A673 (cell line): ENCODE data around the gene UNC79. TPM values are rescaled to one million over a fixed set of nuclear protein-coding genes. Genes with fewer than 3 reads are reported as not detected.

Source experiments
- BruUV-seq: library from RNA; stranded (reverse); fragments of 400-500 nt; replicated peaks from 2 replicates; lab custom pipeline; 2021; lab: Mats Ljungman, UMichigan
- CTCF ChIA-PET: fragments of 300-600 bp; sonication (Branson Sonifier 250); formaldehyde crosslinking; loops from one replicate; lab custom pipeline; 2022; ENCODE audit warnings: antibody characterized with exemption; lab: Charles Lee
- POLR2A ChIA-PET: fragments of 300-600 bp; sonication (Branson Sonifier 250); formaldehyde crosslinking; loops from one replicate; lab custom pipeline; 2022; ENCODE audit warnings: antibody characterized with exemption; ENCODE audit not compliant: low non-redundant PET; lab: Charles Lee
- DNase-seq: peaks from one replicate; pipeline ENCODE4 v3.0.0-alpha.2; 2015; ENCODE audit warnings: low spot score
- H3K27ac ChIP-seq: fragments of 200-600 bp; sonication (generic); 2 replicates; pipeline ENCODE4 v1.5.1; 2016; ENCODE audit warnings: mixed run types, low read depth, mild to moderate bottlenecking, mixed read lengths, antibody characterized with exemption, low read length; ENCODE audit not compliant: poor library complexity, severe bottlenecking
- H3K27me3 ChIP-seq: fragments of 200-600 bp; sonication (generic); replicated peaks from 2 replicates; pipeline ENCODE4 v1.6.1; 2017; ENCODE audit warnings: mixed run types, low read depth, mild to moderate bottlenecking, mixed read lengths, antibody characterized with exemption, low read length; ENCODE audit not compliant: insufficient read depth, poor library complexity
- H3K36me3 ChIP-seq: fragments of 200-600 bp; sonication (generic); 2 replicates; pipeline ENCODE4 v1.6.1; 2016; ENCODE audit warnings: mixed run types, mild to moderate bottlenecking, mixed read lengths, antibody characterized with exemption, low read length; ENCODE audit not compliant: insufficient read depth, poor library complexity, severe bottlenecking
- H3K4me1 ChIP-seq: fragments of 200-600 bp; sonication (generic); 2 replicates; pipeline ENCODE4 v1.6.1; 2017; ENCODE audit warnings: mixed run types, mild to moderate bottlenecking, mixed read lengths, antibody characterized with exemption, low read length; ENCODE audit not compliant: insufficient read depth, poor library complexity, severe bottlenecking
- H3K4me3 ChIP-seq: fragments of 200-600 bp; sonication (generic); 2 replicates; pipeline ENCODE4 v1.5.1; 2016; ENCODE audit warnings: low read depth, mixed run types, mild to moderate bottlenecking, mixed read lengths, low read length; ENCODE audit not compliant: poor library complexity, severe bottlenecking
- H3K9me3 ChIP-seq: fragments of 200-600 bp; sonication (generic); 2 replicates; pipeline ENCODE4 v1.6.1; 2016; ENCODE audit warnings: mixed run types, low read depth, mild to moderate bottlenecking, mixed read lengths, antibody characterized with exemption, low read length; ENCODE audit not compliant: poor library complexity, severe bottlenecking
- EZH2 ChIP-seq: fragments of 200-600 bp; sonication (generic); IDR thresholded peaks from 2 replicates; pipeline ENCODE4 v1.6.1; 2017; ENCODE audit warnings: borderline replicate concordance, low read depth, mild to moderate bottlenecking, mixed read lengths, antibody characterized with exemption, low read length; ENCODE audit not compliant: poor library complexity, severe bottlenecking
- intact Hi-C: fragments of 100-400 bp; cut with micrococcal nuclease; formaldehyde crosslinking; loops from one replicate; pipeline ENCODE4 v1.10.0; 2022; ENCODE audit not compliant: unreplicated experiment
- total RNA-seq: library from RNA; stranded (reverse); gene quantifications from 2 replicates; pipeline ENCODE4 v1.2.3, GENCODE V29; 2021
- TF ChIP-seq, protein P1 (sequence below): fragments of 300-800, 200-600 bp; sonication (generic); conservative IDR thresholded peaks from 2 replicates; pipeline ENCODE4 v1.5.1; 2017; ENCODE audit warnings: low read depth, mild to moderate bottlenecking, antibody characterized with exemption, low read length, moderate library complexity, mixed read lengths

Gene UNC79
- total RNA-seq, 1 experiment from 2014 or later: 0.15 TPM

DNA sequence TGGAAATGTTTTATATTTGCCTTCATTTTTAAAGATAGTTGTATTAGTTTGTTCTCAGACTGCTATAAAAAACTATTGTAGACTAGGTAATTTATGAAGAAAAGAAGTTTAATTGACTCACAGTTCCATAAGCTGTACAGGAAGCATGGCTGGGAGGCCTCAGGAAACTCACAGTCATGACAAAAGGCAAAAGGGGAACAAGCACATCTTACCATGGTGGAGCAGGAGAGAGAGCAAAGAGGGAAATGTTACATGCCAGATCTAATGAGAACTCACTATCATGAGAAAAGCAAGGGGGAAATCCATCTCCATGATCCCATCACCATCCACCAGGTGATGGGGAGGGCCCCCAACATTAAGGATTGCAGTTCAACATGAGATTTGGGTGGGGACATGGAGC is 35.5 kb upstream of the UNC79 start:
- no peaks in the 10 kb centered on the region for H3K36me3 ChIP-seq
- H3K4me1 ChIP-seq: no peaks in the 10 kb centered on the region
- H3K27me3 ChIP-seq: peaks cover 21% of the 10 kb centered on the region
- ChIA-PET POLR2A (no interaction called here), CTCF (no interaction called here)
- no peak overlapping the region for H3K4me3 ChIP-seq
- no peak for DNase-seq
- intact Hi-C loops: no loop called here
- TF ChIP-seq, protein P1, sequence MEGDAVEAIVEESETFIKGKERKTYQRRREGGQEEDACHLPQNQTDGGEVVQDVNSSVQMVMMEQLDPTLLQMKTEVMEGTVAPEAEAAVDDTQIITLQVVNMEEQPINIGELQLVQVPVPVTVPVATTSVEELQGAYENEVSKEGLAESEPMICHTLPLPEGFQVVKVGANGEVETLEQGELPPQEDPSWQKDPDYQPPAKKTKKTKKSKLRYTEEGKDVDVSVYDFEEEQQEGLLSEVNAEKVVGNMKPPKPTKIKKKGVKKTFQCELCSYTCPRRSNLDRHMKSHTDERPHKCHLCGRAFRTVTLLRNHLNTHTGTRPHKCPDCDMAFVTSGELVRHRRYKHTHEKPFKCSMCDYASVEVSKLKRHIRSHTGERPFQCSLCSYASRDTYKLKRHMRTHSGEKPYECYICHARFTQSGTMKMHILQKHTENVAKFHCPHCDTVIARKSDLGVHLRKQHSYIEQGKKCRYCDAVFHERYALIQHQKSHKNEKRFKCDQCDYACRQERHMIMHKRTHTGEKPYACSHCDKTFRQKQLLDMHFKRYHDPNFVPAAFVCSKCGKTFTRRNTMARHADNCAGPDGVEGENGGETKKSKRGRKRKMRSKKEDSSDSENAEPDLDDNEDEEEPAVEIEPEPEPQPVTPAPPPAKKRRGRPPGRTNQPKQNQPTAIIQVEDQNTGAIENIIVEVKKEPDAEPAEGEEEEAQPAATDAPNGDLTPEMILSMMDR: no peak
- no peak for TF ChIP-seq EZH2
- no TSS peak for BruUV-seq
- no peaks in the 10 kb centered on the region for H3K9me3 ChIP-seq
- H3K27ac ChIP-seq: no peak overlapping the region

DNA sequence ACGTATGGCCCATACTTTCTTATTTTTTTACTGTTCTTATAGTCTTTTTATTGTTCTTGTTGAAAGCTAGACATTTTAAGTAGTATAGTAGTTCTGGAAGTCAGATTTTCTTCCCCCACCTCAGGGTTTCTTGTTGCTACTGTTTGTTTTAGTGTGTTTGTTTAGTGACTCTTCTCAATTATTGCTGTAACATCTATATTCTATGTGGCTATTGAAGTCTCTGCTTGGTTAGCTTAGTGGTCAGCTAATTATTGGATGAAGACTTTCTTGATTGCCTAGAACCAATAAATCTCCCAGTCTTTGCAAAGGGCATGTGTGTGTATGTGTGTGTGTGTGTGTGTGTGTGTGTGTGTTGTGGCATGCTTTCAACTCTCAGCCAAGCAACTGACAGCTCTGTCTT is 34.3 kb upstream of the UNC79 start:
- Histone ChIP-seq H3K9me3 (no peaks in the 10 kb centered on the region), H3K4me3 (no peak overlapping the region), H3K4me1 (no peaks in the 10 kb centered on the region), H3K27ac (no peak overlapping the region), H3K27me3 (peaks cover 11% of the 10 kb centered on the region), H3K36me3 (no peaks in the 10 kb centered on the region)
- POLR2A ChIA-PET: interaction anchor here (0.5 kb wide), 1 partner anchor 60 kb away, joined by 4 read pairs; no protein-coding TSS in a partner anchor
- intact Hi-C loops: no loop called here
- TF ChIP-seq EZH2: no peak
- TF ChIP-seq, protein P1: no peak
- CTCF ChIA-PET: no interaction called here
- no peak for DNase-seq
- no TSS peak for BruUV-seq

- H3K4me1 ChIP-seq: no peaks in the 10 kb centered on the region
- intact Hi-C loops: no loop called here
- no TSS peak for BruUV-seq
- no peaks in the 10 kb centered on the region for H3K36me3 ChIP-seq
- no peaks in the 10 kb centered on the region for H3K27me3 ChIP-seq
- CTCF ChIA-PET: no interaction called here
- TF ChIP-seq EZH2: no peak
- TF ChIP-seq, protein P1: no peak
- no peak for DNase-seq
- POLR2A ChIA-PET: no interaction called here
- H3K4me3 ChIP-seq: no peak overlapping the region
- H3K27ac ChIP-seq: no peak overlapping the region
- no peaks in the 10 kb centered on the region for H3K9me3 ChIP-seq
These were observed 32.2 kb upstream of the UNC79 start for GRCh38 chr14:93398491-93398890.
